ENCODE measurements around the gene CMPK1.

DNA sequence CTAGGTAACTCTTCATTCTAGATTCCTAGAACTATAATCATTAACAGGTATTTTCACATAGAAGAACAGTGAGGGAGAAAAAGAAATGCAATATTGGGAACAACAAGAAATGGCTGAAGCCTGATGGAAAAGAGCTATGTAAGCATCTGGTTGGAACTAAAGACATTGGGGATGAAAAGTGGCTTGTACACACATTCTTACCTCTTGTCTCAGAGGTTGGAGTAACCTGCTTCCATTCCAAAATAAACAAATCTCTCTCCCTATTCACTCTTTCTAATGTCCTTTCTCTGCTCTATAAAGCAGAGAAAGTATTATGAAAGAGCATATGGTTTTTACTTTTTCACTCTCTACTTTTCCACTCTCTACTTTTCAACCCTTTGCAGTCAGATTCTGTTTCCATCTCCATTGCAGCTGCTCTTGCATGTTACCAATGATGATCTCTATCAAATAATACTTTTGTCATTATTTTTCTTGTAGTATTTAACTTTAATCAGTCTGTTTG, 37.5 kb downstream of the CMPK1 start:
- TF ChIP-seq, protein P1, sequence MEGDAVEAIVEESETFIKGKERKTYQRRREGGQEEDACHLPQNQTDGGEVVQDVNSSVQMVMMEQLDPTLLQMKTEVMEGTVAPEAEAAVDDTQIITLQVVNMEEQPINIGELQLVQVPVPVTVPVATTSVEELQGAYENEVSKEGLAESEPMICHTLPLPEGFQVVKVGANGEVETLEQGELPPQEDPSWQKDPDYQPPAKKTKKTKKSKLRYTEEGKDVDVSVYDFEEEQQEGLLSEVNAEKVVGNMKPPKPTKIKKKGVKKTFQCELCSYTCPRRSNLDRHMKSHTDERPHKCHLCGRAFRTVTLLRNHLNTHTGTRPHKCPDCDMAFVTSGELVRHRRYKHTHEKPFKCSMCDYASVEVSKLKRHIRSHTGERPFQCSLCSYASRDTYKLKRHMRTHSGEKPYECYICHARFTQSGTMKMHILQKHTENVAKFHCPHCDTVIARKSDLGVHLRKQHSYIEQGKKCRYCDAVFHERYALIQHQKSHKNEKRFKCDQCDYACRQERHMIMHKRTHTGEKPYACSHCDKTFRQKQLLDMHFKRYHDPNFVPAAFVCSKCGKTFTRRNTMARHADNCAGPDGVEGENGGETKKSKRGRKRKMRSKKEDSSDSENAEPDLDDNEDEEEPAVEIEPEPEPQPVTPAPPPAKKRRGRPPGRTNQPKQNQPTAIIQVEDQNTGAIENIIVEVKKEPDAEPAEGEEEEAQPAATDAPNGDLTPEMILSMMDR (IDR thresholded peaks at IDR 0.05; ENCODE audit: poor library complexity) = no peak
- TF ChIP-seq EZH2phosphoT487 (IDR thresholded peaks at IDR 0.05; ENCODE audit: low read depth, severe bottlenecking, unreplicated experiment) (no peak), EZH2 (IDR thresholded peaks at IDR 0.05; ENCODE audit: borderline replicate concordance) (no peak)

Measured in hepatocyte (in vitro differentiated cells).